ENCODE results near the gene MSRB1. TPM values are rescaled to one million over a fixed set of nuclear protein-coding genes. Genes with fewer than 3 reads are reported as not detected.
A peak's percentile ranks its signal among the peaks of the same experiment; 100 is the strongest.

Gene MSRB1
- total RNA-seq, 1 donor from 2014 or later: 32.7 TPM

- H3K4me3 ChIP-seq: no peak overlapping the region
- intact Hi-C loops (cut with micrococcal nuclease): no loop called here
Measured at GRCh38 chr16:1945559-1946391, 2.8 kb upstream of the MSRB1 start.

GRCh38 chr16:1944612-1945199, 1.7 kb upstream of the MSRB1 start:
- Histone ChIP-seq H3K27ac (replicated peaks) (no peak overlapping the region), H3K36me3 (peaks cover 16% of the 10 kb centered on the region), H3K9me3 (replicated peaks) (no peaks in the 10 kb centered on the region), H3K4me1 (peaks cover 44% of the 10 kb centered on the region), H3K27me3 (ENCODE audit: low read depth) (no peaks in the 10 kb centered on the region), H3K4me3 (no peak overlapping the region)
- no peak for TF ChIP-seq CTCF (IDR thresholded peaks at IDR 0.05; ENCODE audit: borderline replicate concordance)
- DNase-seq: no peak
- intact Hi-C loops (cut with micrococcal nuclease): no loop called here

More at GRCh38 chr16:1945559-1946391, 2.8 kb upstream of the MSRB1 start:
- Histone ChIP-seq H3K36me3 (peaks cover 6% of the 10 kb centered on the region), H3K27ac (replicated peaks) (peak overlapping the region; percentile 46), H3K4me1 (peaks cover 51% of the 10 kb centered on the region), H3K27me3 (ENCODE audit: low read depth) (no peaks in the 10 kb centered on the region), H3K9me3 (replicated peaks) (no peaks in the 10 kb centered on the region)
- no peak for TF ChIP-seq CTCF (IDR thresholded peaks at IDR 0.05; ENCODE audit: borderline replicate concordance)
- DNase-seq: no peak

DNA sequence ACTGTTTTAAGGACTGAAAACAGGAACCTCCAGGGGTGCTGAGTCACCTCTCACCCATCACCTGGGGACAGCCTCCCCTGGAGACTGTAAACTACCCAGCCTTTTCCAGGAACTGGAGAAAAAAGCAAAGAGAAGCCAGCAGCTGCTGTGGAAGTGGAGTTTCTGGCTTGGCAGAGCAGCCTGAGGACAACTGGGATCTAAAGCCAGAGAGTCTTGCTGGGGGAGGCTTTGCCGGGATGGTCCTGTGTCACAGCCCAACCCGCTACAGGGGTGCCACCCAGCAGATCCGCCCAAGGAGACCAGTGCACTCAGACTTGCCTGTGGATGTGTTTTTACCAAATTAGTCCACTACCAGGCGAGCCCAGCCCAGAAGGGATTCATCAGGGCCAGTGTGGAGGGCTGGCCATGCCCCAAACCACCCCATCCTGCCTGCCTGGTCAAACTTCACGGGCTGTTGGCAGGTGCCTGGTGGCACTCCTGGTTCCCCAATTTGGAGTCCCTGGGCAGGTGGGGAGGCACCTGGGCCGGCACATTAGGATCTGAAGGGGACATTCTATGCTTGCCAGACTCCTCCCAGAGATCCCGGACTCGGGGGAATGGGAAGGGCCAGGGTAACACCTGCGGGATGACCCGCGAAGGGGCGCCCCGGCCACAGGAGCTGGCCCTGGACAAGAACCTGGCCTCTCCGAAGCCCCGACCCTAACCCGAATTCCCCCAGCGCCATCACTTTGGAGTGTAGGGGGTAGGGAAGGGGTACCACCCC, 771 bp downstream of the MSRB1 start:
- Histone ChIP-seq H3K9me3 (replicated peaks) (no peaks in the 10 kb centered on the region), H3K4me1 (peaks cover 35% of the 10 kb centered on the region), H3K27ac (replicated peaks) (peak overlapping the region; percentile 82), H3K36me3 (peaks cover 39% of the 10 kb centered on the region), H3K27me3 (ENCODE audit: low read depth) (no peaks in the 10 kb centered on the region), H3K4me3 (peak overlapping the region; percentile 77)
- intact Hi-C loops (cut with micrococcal nuclease): no loop called here
- DNase-seq: no peak
- no peak for TF ChIP-seq CTCF (IDR thresholded peaks at IDR 0.05; ENCODE audit: borderline replicate concordance)

DNA sequence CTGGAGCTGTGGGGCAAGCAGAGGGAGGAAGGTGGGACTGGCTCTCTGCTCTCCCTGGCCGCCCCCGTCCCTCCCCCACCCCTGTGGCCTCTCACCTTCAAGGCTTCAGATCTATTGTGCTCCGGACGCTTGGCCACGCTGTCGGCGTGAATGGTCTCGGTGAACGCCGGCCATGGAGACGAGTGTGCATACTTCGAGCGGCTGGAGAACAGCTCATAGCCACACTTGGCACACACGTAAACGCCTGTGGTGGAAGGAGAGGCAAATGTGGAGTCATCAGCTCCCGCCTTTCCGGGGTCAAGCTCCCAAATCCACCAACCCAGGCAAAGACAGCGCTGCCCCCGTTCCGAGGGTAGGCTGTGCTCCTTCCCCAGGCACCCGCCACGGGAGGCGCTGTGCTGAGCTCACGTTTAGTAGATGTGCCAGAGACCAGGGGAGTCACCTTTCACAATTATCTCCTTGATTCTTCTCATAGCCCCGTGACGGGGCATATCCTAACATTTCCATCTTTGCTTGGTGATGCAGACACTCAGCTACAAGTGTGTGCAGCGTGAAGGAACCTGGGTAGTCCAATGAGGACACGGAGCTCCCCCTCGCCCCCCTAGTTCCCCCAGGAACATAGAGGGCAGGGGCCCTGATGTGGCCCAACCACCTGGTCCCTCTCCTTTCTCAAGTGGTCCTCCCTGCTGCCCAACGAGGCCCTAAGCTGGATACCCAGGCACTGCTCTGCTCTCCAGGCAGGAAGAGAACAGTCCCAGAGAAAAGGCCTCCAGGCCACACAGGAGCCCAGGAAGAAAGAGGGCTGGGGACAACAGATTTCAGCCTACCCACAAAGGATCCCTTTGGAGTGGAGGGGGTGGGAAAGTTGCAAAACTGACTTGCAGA, 1.6 kb downstream of the MSRB1 start:
- intact Hi-C loops (cut with micrococcal nuclease): no loop called here
- TF ChIP-seq CTCF (IDR thresholded peaks at IDR 0.05; ENCODE audit: borderline replicate concordance): no peak
- peaks cover 39% of the 10 kb centered on the region for H3K36me3 ChIP-seq
- H3K27ac ChIP-seq (replicated peaks): peak overlapping the region; percentile 82
- no peaks in the 10 kb centered on the region for H3K27me3 ChIP-seq (ENCODE audit: low read depth)
- H3K4me1 ChIP-seq: peaks cover 27% of the 10 kb centered on the region
- no peak for DNase-seq
- H3K4me3 ChIP-seq: peak overlapping the region; percentile 77
- H3K9me3 ChIP-seq (replicated peaks): no peaks in the 10 kb centered on the region

All from left ventricle myocardium inferior (tissue), 1 donor.